Stimulated activated naive CD4-positive, alpha-beta T cell treated with Interleukin-2 at 50 U/mL for 16 hours (primary cell): ENCODE results near the gene SMAP1.
"Not testable (repeated sequence)": the region's sequence is repeated elsewhere in the genome, so short reads cannot be mapped to it uniquely, and the experiment has no call there.

Experiments used
- DNase-seq: peaks from one replicate; lab custom pipeline; 2025; lab: John Stamatoyannopoulos, UW

SMAP1 gene

DNA sequence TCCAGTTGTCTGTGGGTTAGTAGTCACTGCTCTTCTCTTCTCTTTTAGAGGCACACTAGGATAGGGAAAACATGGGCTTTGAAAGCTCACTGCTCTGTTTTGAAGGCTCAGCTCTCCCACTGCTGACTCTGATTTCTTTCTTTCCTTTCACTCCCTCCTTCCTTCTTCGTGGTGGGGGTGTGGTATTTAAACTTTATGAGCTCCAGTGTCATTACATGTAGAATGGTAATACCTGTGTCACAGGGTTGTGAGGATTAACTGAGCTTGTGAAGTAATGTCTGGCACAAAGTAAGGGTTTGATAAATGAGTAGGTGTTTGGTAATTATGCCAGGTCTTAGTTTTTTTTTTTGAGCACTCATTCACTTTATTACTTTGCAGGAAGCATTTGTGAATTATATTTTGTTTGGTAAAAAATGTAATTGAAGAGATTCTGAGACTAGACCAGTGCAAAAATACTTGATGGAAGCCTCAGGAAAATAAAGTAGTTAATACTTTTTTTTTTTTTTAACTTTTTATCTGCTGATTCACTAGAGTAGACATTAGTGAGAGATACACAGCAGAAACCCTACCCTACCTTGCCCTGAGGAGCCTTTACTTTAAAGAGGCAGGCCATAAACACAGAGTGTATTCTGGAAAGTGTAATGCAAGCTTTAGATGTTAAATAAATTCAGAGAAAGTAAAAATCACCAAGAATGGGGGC, 17.3 kb downstream of the SMAP1 start:
- DNase-seq = no peak

DNA sequence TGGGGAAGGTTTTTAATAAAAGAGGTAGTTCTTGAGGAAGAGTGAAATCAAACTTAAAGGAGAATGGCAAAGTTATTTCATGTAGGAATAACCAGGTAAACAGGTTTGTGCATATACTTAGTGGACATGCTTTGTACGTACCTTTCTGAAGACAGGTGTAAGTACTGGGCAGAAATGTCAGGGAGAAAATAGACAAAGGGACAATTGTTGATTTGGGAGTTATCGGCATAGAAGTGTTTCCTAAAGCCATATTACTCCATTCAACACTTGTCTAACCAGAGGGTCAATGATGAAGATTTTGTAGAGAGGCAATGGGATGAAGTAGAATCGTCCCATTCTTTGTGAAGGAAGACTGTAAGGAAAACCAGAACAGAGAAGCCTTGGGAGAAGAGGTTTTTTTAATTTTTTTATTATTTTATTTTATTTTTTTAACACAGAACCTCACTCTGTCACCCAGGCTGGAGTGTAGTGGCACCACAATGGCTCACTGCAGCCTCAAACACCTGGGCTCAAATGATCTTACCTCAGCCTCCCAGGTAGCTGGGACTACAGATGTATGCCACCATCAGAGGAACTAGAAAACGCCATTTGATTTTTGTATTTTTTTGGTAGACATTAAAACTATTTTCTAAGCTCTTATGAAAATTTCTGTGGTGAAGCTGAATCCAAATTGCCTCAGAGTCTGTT, 18.0 kb downstream of the SMAP1 start:
- no peak for DNase-seq

DNA sequence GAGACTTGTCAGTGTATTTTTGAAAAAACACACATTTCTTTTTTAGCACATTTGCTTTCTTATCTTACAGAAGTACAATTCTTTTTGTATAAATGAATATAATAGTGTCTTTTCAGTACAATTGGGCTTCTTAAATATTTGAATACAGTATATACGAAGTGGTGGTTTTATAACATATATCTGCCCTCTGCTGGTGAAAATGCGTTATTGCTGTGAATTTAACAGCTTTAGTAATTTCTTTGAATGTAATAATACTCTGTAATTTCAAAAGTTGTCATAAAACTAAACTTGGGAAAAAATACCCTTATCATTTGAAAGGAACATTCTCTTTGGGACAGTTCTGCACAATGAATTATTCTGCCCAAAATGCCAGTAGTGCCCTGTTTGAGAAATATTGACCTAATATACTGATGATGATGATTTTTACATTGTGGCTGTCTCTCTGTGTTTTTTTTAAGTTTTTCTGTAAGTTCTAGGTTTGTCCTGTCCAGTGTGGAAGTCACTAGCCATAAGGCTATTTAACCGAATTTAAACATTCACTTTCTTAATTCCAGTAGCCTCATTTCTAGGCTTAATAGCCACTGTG, 19.0 kb downstream of the SMAP1 start:
- DNase-seq = no peak

DNA sequence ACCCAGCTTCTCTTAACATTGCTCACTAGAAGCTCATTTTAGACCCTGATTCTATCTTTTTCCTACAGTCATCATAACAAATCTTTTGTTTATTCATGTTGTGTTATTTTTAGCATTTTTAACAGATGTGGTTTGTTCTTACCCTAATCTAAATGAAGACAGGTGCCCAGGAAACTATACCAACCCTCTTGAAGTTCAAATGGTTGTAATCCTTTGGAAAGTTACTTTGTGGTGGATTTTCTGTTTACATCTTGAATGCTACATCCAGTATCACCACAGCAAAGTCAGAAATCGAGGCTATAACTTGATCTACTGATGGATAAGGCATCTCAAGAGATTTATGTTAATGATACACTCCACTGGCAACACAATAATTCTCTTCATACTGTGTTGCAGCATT, 26.2 kb downstream of the SMAP1 start:
- DNase-seq = no peak

DNA sequence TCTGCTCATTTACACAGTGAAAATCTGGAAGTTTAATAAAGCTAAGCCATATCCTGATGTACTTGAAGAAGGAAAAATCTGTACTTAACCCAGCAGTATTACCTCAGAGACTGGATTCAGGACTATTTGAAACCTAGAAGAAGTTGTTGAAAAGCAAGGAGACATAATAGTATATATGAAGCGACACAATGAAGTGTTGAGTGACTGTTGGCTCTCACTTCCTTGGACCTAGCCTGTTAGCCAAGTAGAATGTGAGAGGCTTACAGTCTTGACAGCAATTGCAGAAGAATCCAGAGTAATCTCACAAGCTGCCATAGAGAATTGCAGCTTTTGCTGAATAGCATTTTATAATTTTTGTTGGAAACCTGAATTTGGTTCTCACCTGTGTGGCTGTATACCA, 26.7 kb downstream of the SMAP1 start:
- no peak for DNase-seq

DNA sequence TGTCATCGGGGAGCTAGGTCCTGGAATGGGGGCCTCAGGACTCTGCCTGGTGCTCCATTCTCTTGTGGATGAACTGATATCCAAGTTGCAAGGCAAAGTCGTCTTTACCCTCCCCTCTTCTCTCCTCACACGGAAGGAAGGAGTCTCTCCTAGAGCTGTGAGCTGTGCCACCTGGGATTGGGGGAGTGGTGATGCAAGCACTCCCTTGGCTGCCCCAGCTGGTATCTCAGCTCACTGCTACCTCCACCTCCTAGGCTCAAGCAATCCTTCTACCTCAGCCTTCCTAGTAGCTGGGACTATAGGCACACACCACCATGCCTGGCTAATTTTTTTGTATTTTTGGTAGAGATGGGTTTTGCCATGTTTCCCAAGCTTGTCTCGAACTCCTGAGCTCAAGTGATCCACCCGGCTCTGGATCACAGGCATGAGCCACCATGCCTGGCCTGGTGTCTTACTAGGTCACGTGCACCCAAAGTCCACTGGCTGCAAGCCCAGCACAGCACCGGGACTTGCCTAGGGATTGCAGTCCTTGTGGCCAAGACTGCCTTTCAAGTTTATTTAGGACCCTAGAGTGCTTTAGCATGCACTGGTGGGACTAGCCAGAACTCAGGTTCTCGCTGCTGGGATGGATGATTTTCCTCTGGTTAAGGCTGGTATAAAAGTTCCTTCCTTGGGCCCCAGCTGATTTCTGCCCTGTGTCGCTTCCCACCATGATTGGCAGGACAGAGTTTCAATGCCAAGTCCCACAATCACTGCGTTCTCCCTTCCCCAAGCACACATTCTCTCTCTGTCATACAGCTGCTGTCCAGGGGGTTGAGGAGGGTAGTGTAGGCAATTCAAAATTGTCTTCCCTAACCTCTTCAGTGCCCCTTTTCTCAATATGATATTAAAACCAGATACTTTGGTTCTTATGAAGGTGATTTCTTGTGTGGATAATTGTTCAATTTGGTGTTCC, 33.5 kb downstream of the SMAP1 start:
- DNase-seq = no peak

DNA sequence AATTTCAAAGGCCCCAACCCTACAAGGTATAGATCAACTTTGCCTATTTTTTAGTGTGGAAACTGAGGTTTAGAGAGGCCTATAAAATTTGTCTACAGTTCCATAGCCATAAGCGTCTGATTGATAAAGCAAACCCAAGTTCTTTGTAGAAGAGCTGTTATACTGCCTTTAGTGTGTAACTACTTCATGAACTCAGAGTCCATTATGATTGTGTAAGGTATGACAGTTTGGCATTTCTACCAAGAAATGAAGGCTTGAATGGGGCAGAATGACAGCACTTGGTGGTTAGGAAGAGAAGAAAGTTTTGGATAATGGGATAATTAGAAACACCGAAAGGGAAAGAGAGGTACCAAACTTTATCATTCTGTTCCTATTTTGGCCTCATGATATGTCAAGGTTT, 38.1 kb downstream of the SMAP1 start:
- DNase-seq = no peak

DNA sequence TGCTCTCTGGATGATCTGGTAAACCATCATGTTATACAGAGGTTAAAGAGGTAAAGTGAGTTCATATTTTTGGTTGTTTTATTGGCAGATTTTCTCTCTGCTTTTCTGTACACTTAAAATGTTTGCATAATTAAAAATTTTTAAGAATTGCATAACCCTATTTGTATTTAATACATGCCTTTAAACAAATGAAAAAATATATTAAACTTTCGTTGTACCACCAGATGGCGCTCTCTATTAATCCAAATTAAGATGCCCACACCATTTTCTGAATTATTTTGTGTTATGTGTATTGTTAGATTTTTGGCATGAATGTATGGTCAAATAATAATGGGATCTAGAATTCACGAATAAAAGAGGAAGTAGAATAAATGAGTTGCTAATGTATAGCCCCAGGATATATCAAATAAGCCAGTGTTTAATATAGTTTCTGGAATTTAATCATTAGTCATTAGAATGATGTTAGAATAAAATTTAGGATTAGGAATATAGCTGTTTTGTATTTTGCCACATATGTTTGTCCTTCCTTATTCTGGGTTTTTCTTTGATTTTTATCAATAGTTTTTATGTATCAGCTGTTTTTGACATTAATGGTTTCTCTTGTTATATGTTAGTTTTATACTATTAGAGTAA, 38.9 kb downstream of the SMAP1 start:
- no peak for DNase-seq

DNA sequence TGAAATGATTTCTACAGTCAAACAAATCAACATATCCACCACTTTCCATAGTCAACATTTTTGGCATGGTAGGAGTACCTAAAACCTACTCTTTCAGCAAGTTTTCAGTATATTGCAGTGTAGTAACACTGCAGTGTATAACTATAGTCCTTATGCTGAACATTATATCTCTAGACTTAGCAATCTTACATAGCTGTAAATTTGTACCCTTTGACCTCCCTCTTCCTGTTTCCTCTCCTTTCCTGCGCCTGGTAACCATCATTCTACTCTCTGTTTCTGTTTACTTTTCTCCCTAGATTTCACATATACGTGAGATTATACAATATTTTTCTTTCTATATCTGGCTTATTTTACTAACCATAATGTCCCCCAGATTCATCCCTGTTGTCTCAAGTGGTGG, 40.2 kb downstream of the SMAP1 start:
- DNase-seq = no peak

DNA sequence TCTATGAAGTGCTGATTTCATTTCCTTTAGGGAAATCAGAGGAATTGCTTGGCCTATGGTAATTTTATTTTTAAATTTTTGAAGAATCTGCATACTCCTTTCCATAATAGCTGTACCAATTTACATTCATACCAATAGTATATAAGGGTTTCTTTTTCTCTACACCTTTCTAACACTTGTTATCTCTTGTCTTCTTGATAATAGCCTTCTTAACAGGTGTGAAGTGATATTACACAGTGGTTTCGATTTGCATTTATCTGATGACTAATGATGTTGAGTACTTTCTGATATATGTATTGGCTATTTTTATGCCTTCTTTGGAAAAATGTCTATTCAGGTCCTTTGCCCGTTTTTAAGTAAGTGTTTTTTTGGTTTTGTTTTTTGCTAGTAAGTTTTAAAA, 40.8 kb downstream of the SMAP1 start:
- DNase-seq = no peak

DNA sequence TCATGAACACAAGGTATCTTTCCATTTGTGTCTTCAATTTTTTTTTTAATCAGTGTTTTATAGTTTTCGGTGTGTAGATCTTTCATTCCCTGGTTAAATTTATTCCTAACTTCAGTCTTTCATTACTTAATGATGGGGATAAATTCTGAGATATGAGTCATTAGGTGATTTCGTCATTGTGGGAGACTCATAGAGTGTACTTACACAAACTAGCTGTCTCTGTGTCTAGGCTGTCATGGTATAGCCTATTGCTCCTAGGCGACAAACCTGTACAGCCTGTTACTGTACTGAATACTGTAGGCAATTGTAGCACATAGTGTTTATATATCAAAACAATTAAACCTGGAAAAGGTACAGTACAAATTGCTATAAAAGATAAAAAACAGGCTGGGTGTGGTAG, 42.1 kb downstream of the SMAP1 start:
- no peak for DNase-seq

DNA sequence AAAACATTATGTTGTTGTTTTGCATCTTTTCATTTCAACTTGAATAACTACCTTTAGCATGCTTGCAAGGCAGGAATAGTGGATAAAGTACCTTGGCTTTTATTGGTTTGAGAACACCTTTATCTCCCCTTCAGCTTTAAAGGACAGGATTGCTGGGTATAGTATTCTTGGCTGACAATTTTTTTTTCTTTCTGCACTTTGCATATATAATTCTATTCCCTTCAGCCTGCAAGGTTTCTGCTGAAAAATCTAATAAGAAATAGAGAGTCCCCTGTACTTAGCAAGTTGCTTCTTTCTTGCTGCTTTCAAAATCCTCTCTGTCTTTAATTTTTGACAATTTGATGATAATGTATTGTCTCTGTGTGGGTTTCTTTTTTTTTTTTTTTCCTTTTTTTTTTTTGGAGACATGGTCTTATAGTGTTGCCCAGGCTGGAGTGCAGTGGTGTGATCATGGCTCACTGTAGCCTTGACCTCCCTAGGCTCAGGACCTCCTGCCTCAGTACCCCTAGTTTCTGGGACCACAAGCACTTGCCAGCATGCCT, 47.1 kb downstream of the SMAP1 start:
- DNase-seq = no peak

DNA sequence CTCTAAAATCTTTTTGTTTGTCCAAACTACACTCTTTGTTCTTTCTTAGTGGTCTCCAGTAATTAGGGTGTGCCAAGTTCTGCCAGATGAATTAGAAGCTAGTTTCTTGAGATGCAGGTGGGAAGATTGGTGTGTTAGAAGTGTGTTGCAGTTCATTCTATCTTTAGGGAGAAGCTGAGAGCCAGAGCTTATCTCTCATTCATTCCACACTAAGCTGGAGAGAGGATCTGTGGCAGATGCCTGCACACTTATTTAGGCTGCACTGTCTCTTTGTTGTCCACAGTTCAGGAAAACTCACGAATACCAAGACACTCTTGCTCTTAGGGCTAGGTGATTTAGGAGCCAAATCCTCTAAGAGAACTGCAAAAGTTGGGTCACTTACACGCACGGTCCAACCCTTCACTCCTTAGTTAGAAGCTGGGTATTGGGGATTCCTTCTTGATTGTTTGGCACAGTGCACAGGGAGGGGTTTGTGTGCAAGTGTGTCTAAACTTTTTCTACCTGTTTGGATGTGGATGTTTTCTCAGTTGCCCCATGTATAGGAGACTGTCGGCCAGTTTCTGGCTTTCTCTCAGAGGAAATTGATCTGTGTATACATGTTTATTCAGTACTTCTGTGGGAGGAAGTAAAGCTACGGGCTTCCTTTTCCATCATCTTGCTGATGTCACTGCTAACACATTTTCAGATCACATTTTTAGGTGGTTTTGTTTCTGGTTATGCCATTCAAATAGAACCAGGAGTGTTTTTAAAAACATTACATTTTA, 49.5 kb downstream of the SMAP1 start:
- no peak for DNase-seq

DNA sequence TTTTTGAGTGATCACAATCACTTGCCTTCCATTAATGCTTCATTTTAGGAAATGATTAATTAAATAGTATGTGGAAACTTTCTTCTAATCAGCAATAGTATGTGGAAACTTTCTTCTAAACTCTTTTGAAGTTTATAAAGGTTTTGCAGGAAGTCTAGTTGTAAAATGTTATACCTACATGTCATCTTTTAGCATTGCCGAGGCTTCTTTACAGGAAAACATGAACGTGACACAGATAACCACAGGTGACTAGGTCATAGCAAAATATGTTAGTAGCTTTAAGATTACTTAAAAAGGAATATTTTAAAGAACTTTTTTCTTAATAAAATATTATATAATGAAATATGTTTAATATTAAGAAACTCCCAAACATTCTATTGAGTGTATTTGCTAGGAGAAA, 56.8 kb downstream of the SMAP1 start:
- no peak for DNase-seq

DNA sequence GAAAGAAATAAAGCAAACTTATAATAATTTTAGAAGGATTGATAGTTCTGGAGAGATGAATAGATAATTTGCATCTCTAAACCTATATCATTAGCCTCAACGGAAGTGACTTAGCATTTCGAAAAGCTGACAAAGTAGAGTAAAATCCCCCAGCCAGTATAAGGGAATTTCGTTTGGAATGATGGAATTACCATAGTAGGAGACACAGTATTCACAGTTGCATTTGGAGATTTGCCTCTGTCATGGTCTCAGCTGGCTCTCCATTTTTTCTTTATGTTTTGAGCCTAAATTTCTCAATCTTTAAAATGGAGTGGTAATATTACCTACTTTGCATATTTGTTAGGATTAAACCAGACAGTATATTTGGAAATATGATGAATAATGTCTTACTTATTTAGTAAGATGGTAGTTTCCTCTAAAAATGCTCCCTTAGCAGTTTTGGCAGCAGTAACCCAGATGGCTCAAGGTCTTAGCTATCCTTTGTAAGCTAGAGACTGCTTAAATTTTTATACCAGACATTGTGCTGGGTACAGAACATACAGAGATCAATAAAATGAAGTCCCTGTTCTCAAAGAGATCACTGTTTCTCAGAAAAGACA, 58.2 kb downstream of the SMAP1 start:
- DNase-seq = no peak

DNA sequence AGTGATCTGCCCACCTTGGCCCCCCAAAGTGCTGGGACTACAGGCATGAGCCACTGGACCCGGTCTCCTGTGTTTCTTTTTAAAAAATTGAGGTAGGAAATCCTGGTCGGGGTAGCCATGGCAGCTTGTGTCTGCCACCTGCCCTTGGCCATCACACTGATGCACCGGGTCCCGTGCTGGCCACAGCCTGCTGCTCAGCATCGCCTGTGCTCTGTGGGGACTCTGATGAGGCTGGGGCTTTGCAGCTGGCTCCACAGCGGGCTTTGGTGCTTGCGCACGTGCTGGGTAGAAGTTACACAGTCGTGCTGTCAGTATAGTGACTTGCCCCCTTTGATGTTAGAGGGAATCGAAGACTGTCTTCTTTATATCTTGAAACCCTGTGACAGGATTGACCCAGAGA, 66.7 kb downstream of the SMAP1 start:
- DNase-seq = no peak

DNA sequence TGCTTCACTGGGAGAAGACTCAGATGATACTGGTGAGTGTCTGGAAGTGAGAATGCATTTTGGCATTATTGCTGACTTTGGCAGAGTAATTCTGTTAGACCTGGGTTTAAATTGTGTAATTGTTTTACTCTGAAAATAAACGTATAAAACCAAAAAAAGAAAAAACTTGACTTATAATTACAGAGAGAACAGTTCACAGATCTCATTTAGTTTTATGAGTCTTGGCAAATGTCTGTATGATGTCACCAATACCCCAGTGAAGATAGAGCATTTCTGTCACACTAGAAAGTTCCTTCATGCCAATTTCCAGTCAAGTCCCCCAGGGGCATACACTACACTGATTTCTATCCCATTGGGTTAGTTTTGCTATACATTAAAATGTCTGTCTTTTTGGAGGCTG, 67.3 kb downstream of the SMAP1 start:
- no peak for DNase-seq

DNA sequence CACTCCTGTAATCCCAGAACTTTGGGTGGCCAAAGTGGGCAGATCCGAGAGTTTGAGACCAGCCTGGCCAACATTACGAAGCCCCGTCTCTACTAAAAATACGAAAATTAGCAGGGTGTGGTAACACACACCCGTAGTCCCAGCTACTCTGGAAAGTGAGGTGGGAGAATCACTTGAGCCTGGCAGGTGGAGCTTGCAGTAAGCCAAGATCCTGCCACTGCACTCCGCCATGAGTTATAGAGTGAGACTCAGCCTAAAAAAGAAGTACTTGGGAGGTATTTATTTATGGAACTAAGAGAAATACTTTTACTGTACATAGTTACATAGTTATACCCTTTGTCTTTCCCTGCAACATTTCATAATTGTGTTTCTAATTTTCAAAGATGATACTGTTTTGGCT, 67.8 kb downstream of the SMAP1 start:
- DNase-seq = no peak

DNA sequence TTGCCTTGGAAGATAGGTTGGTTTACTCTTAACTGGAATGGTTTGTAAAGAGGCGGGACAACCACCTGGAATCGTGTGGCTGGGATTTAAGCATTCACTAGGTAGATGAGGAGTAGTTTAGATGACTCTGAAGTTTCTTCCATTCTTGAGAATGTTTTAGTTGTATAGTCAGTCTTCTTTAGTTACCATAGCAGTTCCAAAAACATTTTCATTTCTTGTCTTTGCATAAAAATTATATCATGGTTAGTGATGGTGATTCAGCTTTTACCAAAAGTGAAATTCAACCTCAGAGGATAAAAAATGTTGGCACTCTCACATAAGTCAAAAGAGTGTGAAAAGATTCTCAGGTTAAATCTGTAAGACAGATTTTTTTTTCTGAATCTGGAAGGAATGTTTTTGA, 70.3 kb downstream of the SMAP1 start:
- no peak for DNase-seq

DNA sequence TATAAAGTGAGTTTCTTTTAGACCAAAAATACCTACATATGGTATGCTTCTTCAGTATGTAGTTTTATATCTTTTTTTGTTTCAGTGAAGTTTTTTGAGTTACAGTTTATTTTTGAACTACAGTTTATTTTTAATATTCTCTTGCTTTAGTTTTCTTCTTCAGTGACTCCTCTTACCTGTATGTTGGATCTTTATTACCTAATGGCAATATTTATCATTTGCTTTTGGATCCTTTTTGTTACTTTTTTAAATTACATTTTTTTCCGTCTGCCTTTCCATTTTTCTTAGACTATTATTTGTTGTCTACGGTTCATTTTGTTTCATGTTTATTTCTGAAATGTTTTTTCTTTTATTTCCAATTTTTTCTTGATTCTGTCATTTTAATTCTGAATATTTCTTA, 71.9 kb downstream of the SMAP1 start:
- DNase-seq = no peak

DNA sequence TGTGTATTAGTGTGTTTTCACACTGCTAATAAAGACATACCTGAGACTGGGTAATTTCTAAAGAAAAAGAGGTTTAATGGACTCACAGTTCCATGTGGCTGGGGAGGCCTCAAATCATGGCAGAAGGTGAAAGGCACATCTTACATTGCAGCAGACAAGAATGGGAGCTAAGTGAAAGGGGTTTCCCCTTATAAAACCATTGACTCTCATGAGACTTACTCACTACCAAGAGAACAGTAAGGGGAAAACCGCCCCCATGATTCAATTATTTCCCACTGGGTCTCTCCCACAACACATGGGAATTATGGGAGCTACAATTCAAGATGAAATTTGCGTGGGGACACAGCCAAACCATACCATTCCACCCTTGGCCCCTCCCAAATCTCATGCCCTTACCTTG, 73.1 kb downstream of the SMAP1 start:
- not testable (repeated sequence) for DNase-seq
